Liver (tissue), 9 donors: ENCODE measurements around the gene SEMA4B. TPM values are rescaled to one million over a fixed set of nuclear protein-coding genes. Genes with fewer than 3 reads are reported as not detected.

ENCODE experiments used
- DNase-seq: peaks from one replicate; pipeline ENCODE4 v3.0.0-alpha.2; 2017; ENCODE audit warnings: low spot score
- H3K27ac ChIP-seq, 2 donors: one replicate each; pipeline ENCODE4 v1.7.0; 2013; ENCODE audit warnings: inconsistent platforms in 2 of 2, low read length in 2 of 2, control low read depth in 1 of 2, low read depth in 1 of 2, mild to moderate bottlenecking in 1 of 2
- H3K27me3 ChIP-seq, 4 donors: one replicate each; pipeline versions ENCODE4 v1.6.1 to v1.7.0; 2013; ENCODE audit warnings: low read length in 3 of 4, inconsistent platforms in 1 of 4, mild to moderate bottlenecking in 1 of 4, moderate library complexity in 1 of 4; ENCODE audit not compliant: control insufficient read depth in 4 of 4, insufficient read depth in 4 of 4
- H3K36me3 ChIP-seq, 4 donors: one replicate each; pipeline versions ENCODE4 v1.6.1 to v1.7.0; 2013; ENCODE audit warnings: low read length in 3 of 4, mild to moderate bottlenecking in 3 of 4, low read depth in 1 of 4, moderate library complexity in 1 of 4; ENCODE audit not compliant: control insufficient read depth in 4 of 4, insufficient read depth in 3 of 4
- H3K4me1 ChIP-seq, 4 donors: one replicate each; pipeline versions ENCODE4 v1.6.1 to v1.7.0; 2013; ENCODE audit warnings: low read length in 3 of 4, mild to moderate bottlenecking in 3 of 4, moderate library complexity in 1 of 4; ENCODE audit not compliant: control insufficient read depth in 4 of 4, insufficient read depth in 4 of 4
- H3K4me3 ChIP-seq, 3 donors: one replicate each; pipeline versions ENCODE4 v1.6.1 to v1.7.0; 2013; ENCODE audit warnings: low read length in 3 of 3, control low read depth in 1 of 3, low read depth in 1 of 3, mild to moderate bottlenecking in 1 of 3
- H3K9ac ChIP-seq, 2 donors: one replicate each; pipeline ENCODE4 v1.7.0; 2013; ENCODE audit warnings: low read length in 2 of 2, mild to moderate bottlenecking in 2 of 2, moderate library complexity in 2 of 2, control low read depth in 1 of 2, low read depth in 1 of 2
- H3K9me3 ChIP-seq, 4 donors: one replicate each; pipeline versions ENCODE4 v1.6.1 to v1.7.0; 2013; ENCODE audit warnings: low read length in 3 of 4; ENCODE audit not compliant: control insufficient read depth in 4 of 4
- EGR1 ChIP-seq, 2 donors: IDR thresholded peaks; 2 replicates each; pipeline ENCODE4 v1.6.1; 2016 to 2018; ENCODE audit warnings: antibody characterized with exemption in 2 of 2, low read depth in 2 of 2
- FOXA1 ChIP-seq: IDR thresholded peaks from 2 replicates; pipeline ENCODE4 v1.6.1; 2016; ENCODE audit warnings: antibody characterized with exemption
- FOXA2 ChIP-seq: IDR thresholded peaks from 2 replicates; pipeline ENCODE4 v1.6.1; 2016; ENCODE audit warnings: antibody characterized with exemption
- GABPA ChIP-seq, 2 donors: IDR thresholded peaks in 1 of 2; conservative IDR thresholded peaks in 1 of 2; 2 replicates each; pipeline ENCODE4 v1.6.1; 2016; ENCODE audit warnings: antibody characterized with exemption in 2 of 2, mild to moderate bottlenecking in 1 of 2, moderate library complexity in 1 of 2
- JUND ChIP-seq, 2 donors: IDR thresholded peaks; 2 replicates each; pipeline ENCODE4 v1.6.1; 2016; ENCODE audit warnings: antibody characterized with exemption in 2 of 2
- RAD21 ChIP-seq, 2 donors: IDR thresholded peaks; 2 replicates each; pipeline ENCODE4 v1.6.1; 2016; ENCODE audit warnings: antibody characterized with exemption in 2 of 2, mild to moderate bottlenecking in 2 of 2
- RXRA ChIP-seq, 2 donors: IDR thresholded peaks; 2 replicates each; pipeline ENCODE4 v1.6.1; 2017 to 2018; ENCODE audit warnings: antibody characterized with exemption in 2 of 2, mild to moderate bottlenecking in 1 of 2
- SP1 ChIP-seq: IDR thresholded peaks from 2 replicates; pipeline ENCODE4 v1.6.1; 2018; ENCODE audit warnings: antibody characterized with exemption, mild to moderate bottlenecking
- TAF1 ChIP-seq: conservative IDR thresholded peaks from 2 replicates; pipeline ENCODE4 v1.6.1; 2016; ENCODE audit warnings: antibody characterized with exemption, mild to moderate bottlenecking
- YY1 ChIP-seq: IDR thresholded peaks from 2 replicates; pipeline ENCODE4 v1.6.1; 2016; ENCODE audit warnings: antibody characterized with exemption, mild to moderate bottlenecking
- WGBS: extraction: QIAGEN DNeasy Blood & Tissue Kit; methylation state at CpG from one replicate; pipeline ENCODE4 v1.1.7; 2013; 5-methylcytosine and 5-hydroxymethylcytosine counted together
- polyA plus RNA-seq, 2 donors: library from polyadenylated mRNA; stranded (reverse) in 1 of 2; unstranded in 1 of 2; fragments of 200-250 nt in 1 of 2; fragments of >200 nt in 1 of 2; fragmentation: Nextera tagmentation in 1 of 2; extraction: Ambion mirVana in 1 of 2; gene quantifications; one replicate each; pipeline versions ENCODE4 v1.2.1 to v1.2.3, GENCODE V29; 2013 to 2015
- total RNA-seq, 2 donors: library from RNA; depleted of rRNA; stranded (reverse); fragments of >200 nt; gene quantifications; one replicate each; pipeline ENCODE4 v1.2.3, GENCODE V29; 2014
- TF ChIP-seq, protein P1 (sequence below): IDR thresholded peaks from 2 replicates; pipeline ENCODE4 v1.6.1; 2016; ENCODE audit warnings: antibody characterized with exemption
- TF ChIP-seq, protein P2 (sequence below): IDR thresholded peaks from 2 replicates; pipeline ENCODE4 v1.6.1; 2016; ENCODE audit warnings: antibody characterized with exemption, mild to moderate bottlenecking
- TF ChIP-seq, protein P3 (sequence below): IDR thresholded peaks from 2 replicates; pipeline ENCODE4 v1.6.1; 2016; ENCODE audit warnings: antibody characterized with exemption
- TF ChIP-seq, protein P4 (sequence below): IDR thresholded peaks from 2 replicates; pipeline ENCODE4 v1.6.1; 2016; ENCODE audit warnings: antibody characterized with exemption
- TF ChIP-seq, protein P5 (sequence below): fragments of 150-350 bp; IDR thresholded peaks from 2 replicates; pipeline ENCODE4 v1.5.1; 2017; ENCODE audit warnings: improper control_type of control experiment, low read depth, low read length; ENCODE audit not compliant: missing input control
- donor health status: healthy.
- donor health status: healthy.
- donor health status: healthy.
- donor health status: healthy.
- donor health status: healthy.

SEMA4B gene
- total and polyA plus RNA-seq, 4 donors, result 14.3 to 52.2 (median 27.0) TPM

DNA sequence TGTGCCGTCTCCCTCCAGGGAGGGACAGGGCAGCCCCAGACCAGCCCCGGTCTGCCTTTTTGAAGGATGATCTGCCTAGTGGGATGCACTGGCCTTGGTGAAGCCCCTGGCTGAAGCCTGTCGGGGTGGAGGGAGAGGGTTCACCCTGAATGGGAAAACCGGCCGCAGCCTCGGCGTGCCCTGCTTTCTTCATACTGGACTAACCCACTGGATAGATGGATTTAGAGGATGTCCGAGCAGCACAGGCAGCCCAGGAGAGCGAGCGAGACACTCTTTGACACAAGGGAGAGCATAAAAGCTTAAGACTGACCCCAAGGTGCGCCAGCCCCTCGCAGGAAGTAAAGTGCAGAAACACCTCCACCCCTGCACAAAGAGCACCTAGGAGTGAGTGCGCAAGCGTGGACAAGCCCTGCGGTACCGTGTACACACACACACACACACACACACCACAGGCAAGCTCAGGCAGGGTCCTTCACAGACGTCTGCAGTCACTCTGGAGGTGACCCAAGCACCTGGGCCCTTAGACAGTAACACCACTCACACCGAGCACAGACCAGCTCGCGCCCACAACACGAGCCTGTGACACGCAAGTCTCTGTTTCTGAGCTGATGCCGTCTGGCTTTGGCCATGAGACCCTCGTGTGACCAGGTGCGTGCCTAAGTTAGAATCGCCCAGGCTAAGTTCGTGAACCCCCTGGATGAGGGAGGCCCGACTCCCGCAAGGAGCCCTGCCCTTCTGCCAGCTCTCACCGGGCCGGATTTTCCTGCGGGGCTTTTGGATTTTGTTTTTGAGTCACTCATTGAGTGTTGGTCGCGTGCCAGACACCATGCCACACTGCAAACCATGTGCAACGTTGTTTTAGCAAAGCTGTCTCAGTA lies 11.3 kb downstream of the SEMA4B start:
- Histone ChIP-seq H3K36me3 (peaks cover 0 to 10% (median 1%) of the 10 kb centered on the region in 4 donors), H3K27ac (peak overlapping the region in 1 of 2 donors; percentile 5), H3K9me3 (no peaks in the 10 kb centered on the region), H3K27me3 (no peaks in the 10 kb centered on the region), H3K4me1 (peaks cover 5 to 44% (median 32%) of the 10 kb centered on the region in 4 donors), H3K9ac (no peak overlapping the region), H3K4me3 (no peak overlapping the region)
- WGBS, result 86% methylated on average over 35 of the region's 35 CpGs
- no peak for DNase-seq
- TF ChIP-seq, protein P1, sequence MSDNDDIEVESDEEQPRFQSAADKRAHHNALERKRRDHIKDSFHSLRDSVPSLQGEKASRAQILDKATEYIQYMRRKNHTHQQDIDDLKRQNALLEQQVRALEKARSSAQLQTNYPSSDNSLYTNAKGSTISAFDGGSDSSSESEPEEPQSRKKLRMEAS, result no peak
- TF ChIP-seq JUND (IDR thresholded peaks at IDR 0.05) (no peak), FOXA1 (no peak), FOXA2 (no peak), RXRA (IDR thresholded peaks at IDR 0.05) (no peak), RAD21 (IDR thresholded peaks at IDR 0.05) (no peak), EGR1 (IDR thresholded peaks at IDR 0.05; ENCODE audit: low read depth in 2 of 2) (no peak), GABPA (IDR thresholded peaks at IDR 0.05 in 1 of 2, conservative IDR thresholded peaks at IDR 0.05 in 1 of 2) (no peak), TAF1 (no peak), SP1 (no peak)
- TF ChIP-seq, protein P2, sequence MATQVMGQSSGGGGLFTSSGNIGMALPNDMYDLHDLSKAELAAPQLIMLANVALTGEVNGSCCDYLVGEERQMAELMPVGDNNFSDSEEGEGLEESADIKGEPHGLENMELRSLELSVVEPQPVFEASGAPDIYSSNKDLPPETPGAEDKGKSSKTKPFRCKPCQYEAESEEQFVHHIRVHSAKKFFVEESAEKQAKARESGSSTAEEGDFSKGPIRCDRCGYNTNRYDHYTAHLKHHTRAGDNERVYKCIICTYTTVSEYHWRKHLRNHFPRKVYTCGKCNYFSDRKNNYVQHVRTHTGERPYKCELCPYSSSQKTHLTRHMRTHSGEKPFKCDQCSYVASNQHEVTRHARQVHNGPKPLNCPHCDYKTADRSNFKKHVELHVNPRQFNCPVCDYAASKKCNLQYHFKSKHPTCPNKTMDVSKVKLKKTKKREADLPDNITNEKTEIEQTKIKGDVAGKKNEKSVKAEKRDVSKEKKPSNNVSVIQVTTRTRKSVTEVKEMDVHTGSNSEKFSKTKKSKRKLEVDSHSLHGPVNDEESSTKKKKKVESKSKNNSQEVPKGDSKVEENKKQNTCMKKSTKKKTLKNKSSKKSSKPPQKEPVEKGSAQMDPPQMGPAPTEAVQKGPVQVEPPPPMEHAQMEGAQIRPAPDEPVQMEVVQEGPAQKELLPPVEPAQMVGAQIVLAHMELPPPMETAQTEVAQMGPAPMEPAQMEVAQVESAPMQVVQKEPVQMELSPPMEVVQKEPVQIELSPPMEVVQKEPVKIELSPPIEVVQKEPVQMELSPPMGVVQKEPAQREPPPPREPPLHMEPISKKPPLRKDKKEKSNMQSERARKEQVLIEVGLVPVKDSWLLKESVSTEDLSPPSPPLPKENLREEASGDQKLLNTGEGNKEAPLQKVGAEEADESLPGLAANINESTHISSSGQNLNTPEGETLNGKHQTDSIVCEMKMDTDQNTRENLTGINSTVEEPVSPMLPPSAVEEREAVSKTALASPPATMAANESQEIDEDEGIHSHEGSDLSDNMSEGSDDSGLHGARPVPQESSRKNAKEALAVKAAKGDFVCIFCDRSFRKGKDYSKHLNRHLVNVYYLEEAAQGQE, result no peak
- TF ChIP-seq, protein P3, sequence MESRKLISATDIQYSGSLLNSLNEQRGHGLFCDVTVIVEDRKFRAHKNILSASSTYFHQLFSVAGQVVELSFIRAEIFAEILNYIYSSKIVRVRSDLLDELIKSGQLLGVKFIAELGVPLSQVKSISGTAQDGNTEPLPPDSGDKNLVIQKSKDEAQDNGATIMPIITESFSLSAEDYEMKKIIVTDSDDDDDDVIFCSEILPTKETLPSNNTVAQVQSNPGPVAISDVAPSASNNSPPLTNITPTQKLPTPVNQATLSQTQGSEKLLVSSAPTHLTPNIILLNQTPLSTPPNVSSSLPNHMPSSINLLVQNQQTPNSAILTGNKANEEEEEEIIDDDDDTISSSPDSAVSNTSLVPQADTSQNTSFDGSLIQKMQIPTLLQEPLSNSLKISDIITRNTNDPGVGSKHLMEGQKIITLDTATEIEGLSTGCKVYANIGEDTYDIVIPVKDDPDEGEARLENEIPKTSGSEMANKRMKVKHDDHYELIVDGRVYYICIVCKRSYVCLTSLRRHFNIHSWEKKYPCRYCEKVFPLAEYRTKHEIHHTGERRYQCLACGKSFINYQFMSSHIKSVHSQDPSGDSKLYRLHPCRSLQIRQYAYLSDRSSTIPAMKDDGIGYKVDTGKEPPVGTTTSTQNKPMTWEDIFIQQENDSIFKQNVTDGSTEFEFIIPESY, result no peak
- TF ChIP-seq, protein P4, sequence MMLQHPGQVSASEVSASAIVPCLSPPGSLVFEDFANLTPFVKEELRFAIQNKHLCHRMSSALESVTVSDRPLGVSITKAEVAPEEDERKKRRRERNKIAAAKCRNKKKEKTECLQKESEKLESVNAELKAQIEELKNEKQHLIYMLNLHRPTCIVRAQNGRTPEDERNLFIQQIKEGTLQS, result no peak

DNA sequence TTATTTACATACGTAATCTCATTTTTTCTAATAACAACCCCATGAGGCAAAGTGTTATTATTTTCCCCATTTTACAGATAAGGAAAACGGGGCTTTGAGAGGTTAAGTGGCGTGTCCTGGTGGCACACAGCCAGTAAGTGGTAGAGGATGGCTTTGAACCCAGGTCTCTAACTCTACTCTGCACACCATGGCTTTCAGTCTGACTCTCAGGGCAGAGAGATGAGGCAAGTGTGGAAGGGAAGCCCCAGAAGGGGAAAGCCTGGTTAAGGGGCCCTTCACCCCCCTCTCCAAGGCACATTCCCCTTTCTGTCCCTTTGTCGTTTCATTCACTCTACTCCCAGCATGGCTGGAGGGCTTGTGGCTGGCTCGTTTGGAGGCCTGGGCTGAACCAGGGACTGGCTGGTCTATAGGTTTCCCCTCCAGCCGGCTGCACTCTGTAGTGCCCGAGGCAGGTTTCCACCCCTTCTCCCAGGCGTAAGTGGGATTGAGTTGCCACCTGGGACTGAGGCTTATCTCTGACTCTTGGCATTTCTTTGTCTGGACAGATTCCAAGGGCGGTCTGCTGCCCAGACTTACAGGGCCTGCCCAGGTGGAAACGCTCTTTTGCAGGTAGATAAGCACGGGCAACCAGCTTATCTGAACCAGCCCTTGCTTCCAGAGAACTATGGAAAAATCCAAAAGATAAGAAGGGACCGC lies 12.1 kb downstream of the SEMA4B start:
- Histone ChIP-seq H3K4me1 (peaks cover 3 to 40% (median 31%) of the 10 kb centered on the region in 4 donors), H3K9ac (peak overlapping the region in 1 of 2 donors; percentile 2), H3K36me3 (peaks cover 0 to 13% (median 7%) of the 10 kb centered on the region in 4 donors), H3K4me3 (no peak overlapping the region), H3K27ac (peak overlapping the region; percentile 10 to 51), H3K27me3 (no peaks in the 10 kb centered on the region), H3K9me3 (no peaks in the 10 kb centered on the region)
- WGBS, result 55% methylated on average over 12 of the region's 12 CpGs
- DNase-seq, result no peak
- TF ChIP-seq SP1 (no peak), EGR1 (IDR thresholded peaks at IDR 0.05; ENCODE audit: low read depth in 2 of 2) (no peak), RXRA (IDR thresholded peaks at IDR 0.05) (no peak), YY1 (no peak), GABPA (IDR thresholded peaks at IDR 0.05 in 1 of 2, conservative IDR thresholded peaks at IDR 0.05 in 1 of 2) (no peak)
- TF ChIP-seq, protein P2, result no peak
- TF ChIP-seq, protein P5, sequence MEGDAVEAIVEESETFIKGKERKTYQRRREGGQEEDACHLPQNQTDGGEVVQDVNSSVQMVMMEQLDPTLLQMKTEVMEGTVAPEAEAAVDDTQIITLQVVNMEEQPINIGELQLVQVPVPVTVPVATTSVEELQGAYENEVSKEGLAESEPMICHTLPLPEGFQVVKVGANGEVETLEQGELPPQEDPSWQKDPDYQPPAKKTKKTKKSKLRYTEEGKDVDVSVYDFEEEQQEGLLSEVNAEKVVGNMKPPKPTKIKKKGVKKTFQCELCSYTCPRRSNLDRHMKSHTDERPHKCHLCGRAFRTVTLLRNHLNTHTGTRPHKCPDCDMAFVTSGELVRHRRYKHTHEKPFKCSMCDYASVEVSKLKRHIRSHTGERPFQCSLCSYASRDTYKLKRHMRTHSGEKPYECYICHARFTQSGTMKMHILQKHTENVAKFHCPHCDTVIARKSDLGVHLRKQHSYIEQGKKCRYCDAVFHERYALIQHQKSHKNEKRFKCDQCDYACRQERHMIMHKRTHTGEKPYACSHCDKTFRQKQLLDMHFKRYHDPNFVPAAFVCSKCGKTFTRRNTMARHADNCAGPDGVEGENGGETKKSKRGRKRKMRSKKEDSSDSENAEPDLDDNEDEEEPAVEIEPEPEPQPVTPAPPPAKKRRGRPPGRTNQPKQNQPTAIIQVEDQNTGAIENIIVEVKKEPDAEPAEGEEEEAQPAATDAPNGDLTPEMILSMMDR, result no peak
